ENCODE results near the gene RIMS4.

RIMS4 gene

GRCh38 chr20:44800391-44801046, 9.8 kb downstream of the RIMS4 start:
- H3K4me3 ChIP-seq = no peak overlapping the region
- in situ Hi-C loops (cut with MboI; ENCODE audit: low sequenced_read_pairs) = loop anchor here (5.0 kb wide), 1 partner anchor 67 kb away; no protein-coding TSS in a partner anchor
- H3K36me3 ChIP-seq (replicated peaks) = no peaks in the 10 kb centered on the region
- peak in 1 of 2 experiments; percentile 72 for DNase-seq (ENCODE audit: low spot score in 2 of 2)
- no peaks in the 10 kb centered on the region for H3K4me1 ChIP-seq
- no peaks in the 10 kb centered on the region for H3K27me3 ChIP-seq (ENCODE audit: low read depth)
- no peaks in the 10 kb centered on the region for H3K9me3 ChIP-seq

DNA sequence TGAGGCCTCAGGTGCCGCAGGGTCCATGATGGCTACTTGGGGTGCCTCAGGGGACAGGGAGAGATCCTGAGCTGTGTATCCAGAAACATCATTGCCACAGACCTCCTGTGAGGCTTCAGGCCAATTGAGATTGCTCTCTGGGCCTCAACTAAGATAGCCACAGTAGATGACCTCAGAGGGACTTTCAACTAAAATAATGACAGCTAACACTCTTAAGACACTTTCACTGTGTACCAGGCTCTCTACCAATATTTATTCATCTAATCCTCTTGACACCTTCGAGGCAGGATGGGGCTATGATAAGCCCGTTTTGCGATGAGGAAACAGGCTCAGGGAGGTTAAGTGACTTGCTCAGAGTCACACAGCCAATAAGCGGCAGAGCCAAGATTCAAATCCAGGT, 10.7 kb downstream of the RIMS4 start:
- in situ Hi-C loops (cut with MboI; ENCODE audit: low sequenced_read_pairs) = loop anchor here (5.0 kb wide), 1 partner anchor 68 kb away; no protein-coding TSS in a partner anchor
- H3K4me3 ChIP-seq = no peak overlapping the region
- no peak for DNase-seq (ENCODE audit: low spot score in 2 of 2)
- no peaks in the 10 kb centered on the region for H3K27me3 ChIP-seq (ENCODE audit: low read depth)
- no peaks in the 10 kb centered on the region for H3K4me1 ChIP-seq
- no peaks in the 10 kb centered on the region for H3K9me3 ChIP-seq
- H3K36me3 ChIP-seq (replicated peaks) = no peaks in the 10 kb centered on the region

DNA sequence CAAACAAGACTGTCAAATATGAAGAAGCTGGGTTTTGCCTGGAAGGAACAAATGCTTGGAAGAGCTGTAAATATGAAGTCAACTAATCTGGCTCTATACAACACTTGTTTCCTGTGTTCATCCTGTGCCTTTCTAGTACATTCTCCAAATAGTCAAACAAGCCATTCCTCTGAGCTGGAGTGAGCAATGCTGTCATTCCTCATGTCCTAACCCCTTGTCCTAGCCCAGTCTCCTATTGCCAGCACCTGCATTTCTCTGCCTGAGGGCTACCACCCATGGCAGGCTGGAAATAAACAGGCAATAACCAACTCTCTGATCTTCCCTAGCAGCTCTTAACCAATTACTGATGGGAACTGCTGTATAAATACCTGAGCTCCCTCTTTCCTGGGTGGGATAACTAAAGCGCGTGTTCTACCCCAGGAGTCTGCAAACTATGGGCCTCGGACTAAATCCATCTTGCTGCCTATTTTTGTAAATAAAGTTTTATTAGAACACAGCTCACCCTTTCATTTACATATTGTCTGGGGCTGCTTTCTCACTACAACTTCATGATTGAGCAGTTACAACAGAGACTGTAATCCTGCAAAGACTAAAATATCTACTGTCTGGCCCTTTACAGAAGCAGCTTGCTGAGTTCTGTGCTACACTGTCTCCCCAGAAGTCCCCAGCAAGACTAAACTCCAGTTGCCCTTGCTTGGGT, 13.4 kb downstream of the RIMS4 start:
- DNase-seq (ENCODE audit: low spot score in 2 of 2) = no peak
- in situ Hi-C loops (cut with MboI; ENCODE audit: low sequenced_read_pairs) = no loop called here
- no peak overlapping the region for H3K4me3 ChIP-seq
- H3K9me3 ChIP-seq = no peaks in the 10 kb centered on the region
- H3K36me3 ChIP-seq (replicated peaks) = no peaks in the 10 kb centered on the region
- no peaks in the 10 kb centered on the region for H3K27me3 ChIP-seq (ENCODE audit: low read depth)
- H3K4me1 ChIP-seq = no peaks in the 10 kb centered on the region

DNA sequence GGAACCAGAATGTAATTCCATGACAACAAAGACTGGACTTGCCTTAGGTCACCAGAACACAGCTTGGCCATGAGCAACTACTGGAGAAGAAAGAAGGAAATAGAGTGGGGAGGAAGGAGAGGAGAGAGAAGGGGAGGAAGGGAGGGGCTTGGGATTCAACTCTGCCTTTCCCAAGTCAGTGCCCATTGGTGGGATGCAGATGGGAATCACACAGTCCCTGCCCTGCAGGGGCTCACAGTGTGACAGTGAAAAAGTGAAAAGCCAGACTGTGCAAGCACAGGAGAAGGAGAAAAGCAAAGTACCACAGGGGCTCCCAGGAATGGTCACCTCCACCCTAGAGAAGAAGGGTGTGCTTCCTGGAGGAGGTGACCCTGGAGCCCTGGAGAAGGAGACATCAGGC, 14.0 kb downstream of the RIMS4 start:
- Histone ChIP-seq H3K4me1 (no peaks in the 10 kb centered on the region), H3K4me3 (no peak overlapping the region), H3K9me3 (no peaks in the 10 kb centered on the region), H3K36me3 (replicated peaks) (no peaks in the 10 kb centered on the region), H3K27me3 (ENCODE audit: low read depth) (no peaks in the 10 kb centered on the region)
- in situ Hi-C loops (cut with MboI; ENCODE audit: low sequenced_read_pairs) = no loop called here
- no peak for DNase-seq (ENCODE audit: low spot score in 2 of 2)

- Histone ChIP-seq H3K36me3 (replicated peaks) (no peaks in the 10 kb centered on the region), H3K4me1 (no peaks in the 10 kb centered on the region), H3K9me3 (no peaks in the 10 kb centered on the region), H3K27me3 (ENCODE audit: low read depth) (no peaks in the 10 kb centered on the region), H3K4me3 (no peak overlapping the region)
- in situ Hi-C loops (cut with MboI; ENCODE audit: low sequenced_read_pairs) = no loop called here
- DNase-seq (ENCODE audit: low spot score in 2 of 2) = no peak
Measured at GRCh38 chr20:44795836-44796235, 14.5 kb downstream of the RIMS4 start.

- no peaks in the 10 kb centered on the region for H3K27me3 ChIP-seq (ENCODE audit: low read depth)
- no peak for DNase-seq (ENCODE audit: low spot score in 2 of 2)
- H3K4me1 ChIP-seq = no peaks in the 10 kb centered on the region; the same call in 1 of the 2 replicates
- no peaks in the 10 kb centered on the region for H3K9me3 ChIP-seq
- H3K4me3 ChIP-seq = no peak overlapping the region
- in situ Hi-C loops (cut with MboI; ENCODE audit: low sequenced_read_pairs) = no loop called here
- no peaks in the 10 kb centered on the region for H3K36me3 ChIP-seq (replicated peaks)
Measured at GRCh38 chr20:44792796-44793195, 17.6 kb downstream of the RIMS4 start.

DNA sequence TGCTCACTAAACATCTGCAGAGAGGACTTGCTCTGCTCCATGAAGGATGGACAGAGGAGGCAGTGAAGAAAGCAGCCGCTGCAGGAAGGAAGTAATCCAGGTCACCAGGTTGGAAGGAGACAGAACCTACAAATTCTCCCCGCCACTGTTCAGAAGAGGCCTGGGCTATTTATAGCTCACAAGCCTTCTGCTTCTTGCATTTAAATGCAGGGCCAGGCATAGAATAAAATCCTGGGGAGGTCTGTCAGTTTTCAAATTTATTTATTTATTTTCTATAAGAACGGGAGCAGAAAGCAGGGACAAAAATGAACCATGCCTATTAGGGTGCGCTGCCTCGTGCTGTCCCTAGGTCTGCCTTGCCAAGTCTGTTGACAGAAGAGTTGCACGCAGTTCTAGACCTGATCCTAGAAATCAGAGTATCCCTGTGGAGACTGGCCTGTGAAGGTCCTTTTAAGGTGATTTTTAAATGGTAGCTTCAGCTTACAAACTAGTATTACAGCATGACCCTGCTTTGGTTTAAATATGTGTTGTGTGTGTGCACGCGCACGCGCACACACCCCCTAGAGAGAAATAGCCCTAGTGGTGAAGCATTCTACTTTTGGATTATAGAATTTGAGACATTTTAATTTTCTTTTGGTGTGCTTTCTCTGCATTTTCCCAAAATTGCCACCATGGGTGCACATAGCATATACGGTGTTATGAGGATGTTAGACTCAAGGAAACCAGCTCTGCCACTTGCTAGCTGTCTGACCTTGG, 19.5 kb downstream of the RIMS4 start:
- Histone ChIP-seq H3K9me3 (no peaks in the 10 kb centered on the region), H3K4me3 (no peak overlapping the region), H3K4me1 (no peaks in the 10 kb centered on the region; the same call in 1 of the 2 replicates), H3K36me3 (replicated peaks) (no peaks in the 10 kb centered on the region), H3K27me3 (ENCODE audit: low read depth) (no peaks in the 10 kb centered on the region)
- DNase-seq (ENCODE audit: low spot score in 2 of 2) = no peak
- in situ Hi-C loops (cut with MboI; ENCODE audit: low sequenced_read_pairs) = no loop called here

GRCh38 chr20:44788706-44789456, 21.5 kb downstream of the RIMS4 start:
- Histone ChIP-seq H3K9me3 (no peaks in the 10 kb centered on the region), H3K4me3 (no peak overlapping the region), H3K4me1 (no peaks in the 10 kb centered on the region; the same call in 1 of the 2 replicates), H3K27me3 (ENCODE audit: low read depth) (no peaks in the 10 kb centered on the region), H3K36me3 (replicated peaks) (no peaks in the 10 kb centered on the region)
- in situ Hi-C loops (cut with MboI; ENCODE audit: low sequenced_read_pairs) = no loop called here
- no peak for DNase-seq (ENCODE audit: low spot score in 2 of 2)

DNA sequence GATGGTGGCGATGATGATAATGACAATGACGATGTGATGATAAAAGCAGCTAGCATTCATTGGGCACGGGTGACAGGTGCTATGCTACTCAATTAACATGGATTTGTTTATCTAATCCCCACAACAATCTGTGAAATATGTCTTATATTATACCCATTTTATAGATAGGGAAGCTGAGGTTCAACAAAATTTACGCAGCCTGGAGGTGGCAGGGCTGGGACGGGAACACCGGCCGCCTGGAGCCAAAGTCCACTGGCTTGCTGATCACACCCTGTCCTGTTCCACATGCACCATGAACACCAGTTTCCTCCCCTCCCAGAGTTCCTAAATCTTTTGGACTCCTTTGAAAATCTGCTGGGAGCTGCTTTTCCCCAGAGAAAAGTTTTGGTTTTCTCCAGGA, 23.0 kb downstream of the RIMS4 start:
- no peak overlapping the region for H3K4me3 ChIP-seq
- no peak for DNase-seq (ENCODE audit: low spot score in 2 of 2)
- H3K36me3 ChIP-seq (replicated peaks) = no peaks in the 10 kb centered on the region
- no peaks in the 10 kb centered on the region; the same call in 1 of the 2 replicates for H3K4me1 ChIP-seq
- no peaks in the 10 kb centered on the region for H3K27me3 ChIP-seq (ENCODE audit: low read depth)
- in situ Hi-C loops (cut with MboI; ENCODE audit: low sequenced_read_pairs) = no loop called here
- no peaks in the 10 kb centered on the region for H3K9me3 ChIP-seq

GRCh38 chr20:44785768-44786167, 24.6 kb downstream of the RIMS4 start:
- H3K4me3 ChIP-seq = no peak overlapping the region
- no peaks in the 10 kb centered on the region; the same call in 1 of the 2 replicates for H3K4me1 ChIP-seq
- no peaks in the 10 kb centered on the region for H3K36me3 ChIP-seq (replicated peaks)
- H3K9me3 ChIP-seq = no peaks in the 10 kb centered on the region
- no peak for DNase-seq (ENCODE audit: low spot score in 2 of 2)
- H3K27me3 ChIP-seq (ENCODE audit: low read depth) = no peaks in the 10 kb centered on the region
- in situ Hi-C loops (cut with MboI; ENCODE audit: low sequenced_read_pairs) = no loop called here

GRCh38 chr20:44784688-44785087, 25.7 kb downstream of the RIMS4 start:
- Histone ChIP-seq H3K27me3 (ENCODE audit: low read depth) (no peaks in the 10 kb centered on the region), H3K4me1 (no peaks in the 10 kb centered on the region; the same call in 1 of the 2 replicates), H3K4me3 (no peak overlapping the region), H3K9me3 (no peaks in the 10 kb centered on the region), H3K36me3 (replicated peaks) (no peaks in the 10 kb centered on the region)
- in situ Hi-C loops (cut with MboI; ENCODE audit: low sequenced_read_pairs) = no loop called here
- DNase-seq (ENCODE audit: low spot score in 2 of 2) = no peak

DNA sequence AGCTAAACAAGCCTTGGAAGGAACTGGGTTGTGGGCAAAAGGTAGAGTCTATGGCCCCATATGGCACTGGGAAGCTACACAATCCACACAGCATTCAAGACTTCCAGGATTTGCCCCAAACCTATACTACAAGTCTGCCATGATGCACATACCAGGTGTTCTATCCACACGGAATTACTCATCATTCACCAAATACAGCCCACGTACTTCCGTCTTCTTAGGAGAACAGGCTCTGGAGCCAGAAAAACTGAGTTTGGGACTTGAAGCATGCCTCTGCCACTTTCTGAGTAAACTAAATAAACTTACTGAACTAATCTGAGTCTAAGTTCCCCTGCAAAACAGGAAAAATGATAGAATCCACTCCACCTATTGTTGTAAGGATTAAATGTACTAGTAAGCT, 28.6 kb downstream of the RIMS4 start:
- no peaks in the 10 kb centered on the region for H3K9me3 ChIP-seq
- no peaks in the 10 kb centered on the region for H3K36me3 ChIP-seq (replicated peaks)
- H3K4me3 ChIP-seq = no peak overlapping the region
- H3K27me3 ChIP-seq (ENCODE audit: low read depth) = no peaks in the 10 kb centered on the region
- no peaks in the 10 kb centered on the region for H3K4me1 ChIP-seq
- DNase-seq (ENCODE audit: low spot score in 2 of 2) = no peak
- in situ Hi-C loops (cut with MboI; ENCODE audit: low sequenced_read_pairs) = no loop called here

- in situ Hi-C loops (cut with MboI; ENCODE audit: low sequenced_read_pairs) = no loop called here
- H3K4me1 ChIP-seq = no peaks in the 10 kb centered on the region
- H3K36me3 ChIP-seq (replicated peaks) = no peaks in the 10 kb centered on the region
- H3K4me3 ChIP-seq = no peak overlapping the region
- DNase-seq (ENCODE audit: low spot score in 2 of 2) = no peak
- no peaks in the 10 kb centered on the region for H3K27me3 ChIP-seq (ENCODE audit: low read depth)
- no peaks in the 10 kb centered on the region for H3K9me3 ChIP-seq
Measured at GRCh38 chr20:44781118-44781517, 29.2 kb downstream of the RIMS4 start.
